Left forelimb (tissue), 1 donor: ENCODE measurements around the gene PPP1R7.

Experiments used
- DNase-seq: peaks from one replicate; pipeline ENCODE4 v3.0.0-alpha.2; 2018; ENCODE audit warnings: low spot score

Gene PPP1R7

GRCh38 chr2:241120440-241120839 is 29.8 kb upstream of the PPP1R7 start:
- DNase-seq: no peak

- DNase-seq: no peak
Measured at GRCh38 chr2:241121008-241121407, 29.3 kb upstream of the PPP1R7 start.

- DNase-seq: peak; percentile 62
Measured at GRCh38 chr2:241122376-241123002, 27.8 kb upstream of the PPP1R7 start.

- peak; percentile 48 for DNase-seq
Measured at GRCh38 chr2:241123816-241124536, 26.3 kb upstream of the PPP1R7 start.

- DNase-seq: peak; percentile 14
Measured at GRCh38 chr2:241125626-241126025, 24.6 kb upstream of the PPP1R7 start.

- DNase-seq: peak; percentile 30
Measured at GRCh38 chr2:241126201-241126611, 24.1 kb upstream of the PPP1R7 start.

- DNase-seq: peak; percentile 48
Measured at GRCh38 chr2:241126771-241127202, 23.5 kb upstream of the PPP1R7 start.

GRCh38 chr2:241128266-241128665 is 22.0 kb upstream of the PPP1R7 start:
- DNase-seq: peak; percentile 55

GRCh38 chr2:241129086-241129871 is 21.0 kb upstream of the PPP1R7 start:
- peak; percentile 18 for DNase-seq

- DNase-seq: peak; percentile 31
Measured at GRCh38 chr2:241130316-241130715, 20.0 kb upstream of the PPP1R7 start.

- no peak for DNase-seq
Measured at GRCh38 chr2:241131531-241131930, 18.7 kb upstream of the PPP1R7 start.

- no peak for DNase-seq
Measured at GRCh38 chr2:241132538-241133435, 17.5 kb upstream of the PPP1R7 start.

GRCh38 chr2:241133436-241133820 is 16.8 kb upstream of the PPP1R7 start:
- no peak for DNase-seq

GRCh38 chr2:241134711-241135110 is 15.6 kb upstream of the PPP1R7 start:
- no peak for DNase-seq

- no peak for DNase-seq
Measured at GRCh38 chr2:241135737-241136136, 14.5 kb upstream of the PPP1R7 start.

GRCh38 chr2:241136191-241136590 is 14.1 kb upstream of the PPP1R7 start:
- DNase-seq: no peak

GRCh38 chr2:241136661-241137260 is 13.5 kb upstream of the PPP1R7 start:
- no peak for DNase-seq

- no peak for DNase-seq
Measured at GRCh38 chr2:241137276-241138190, 12.7 kb upstream of the PPP1R7 start.

GRCh38 chr2:241138471-241138870 is 11.8 kb upstream of the PPP1R7 start:
- DNase-seq: no peak
